NAMALWA (cell line): ENCODE results near the gene SGMS1.
"Not testable (repeated sequence)": the region's sequence is repeated elsewhere in the genome, so short reads cannot be mapped to it uniquely, and the experiment has no call there.

Experiments
- DNase-seq: peaks from one replicate; pipeline ENCODE4 v3.0.0-alpha.2; 2015; ENCODE audit warnings: low spot score

SGMS1 gene

DNA sequence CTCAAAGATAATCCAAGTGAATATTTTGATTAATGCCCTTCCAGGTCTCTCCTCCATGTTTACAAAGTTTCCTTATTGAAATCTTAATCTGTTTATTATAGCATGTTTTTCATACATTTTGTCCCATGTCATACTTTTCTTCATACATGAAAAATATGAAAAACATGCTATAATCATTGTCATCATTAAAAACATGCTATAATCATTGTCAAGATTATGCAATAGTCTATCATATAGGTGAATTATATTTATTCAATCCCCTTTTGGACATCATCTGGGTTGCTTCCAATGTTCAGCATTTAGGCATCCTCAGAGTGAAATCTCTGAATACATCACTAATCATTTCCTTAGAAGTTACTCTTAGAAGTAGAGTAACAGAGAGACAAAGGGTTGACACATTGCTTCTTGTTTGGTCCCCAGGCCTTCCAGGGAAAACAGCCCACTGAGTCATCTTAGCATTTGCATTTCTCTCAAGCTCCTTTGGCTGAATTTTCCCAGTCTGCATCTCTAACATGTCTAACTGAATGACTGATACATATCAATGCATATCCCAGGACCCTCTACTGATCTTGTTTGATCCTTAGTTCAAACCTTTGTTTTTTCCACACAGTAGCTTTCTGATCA is 87.0 kb downstream of the SGMS1 start:
- no peak for DNase-seq

DNA sequence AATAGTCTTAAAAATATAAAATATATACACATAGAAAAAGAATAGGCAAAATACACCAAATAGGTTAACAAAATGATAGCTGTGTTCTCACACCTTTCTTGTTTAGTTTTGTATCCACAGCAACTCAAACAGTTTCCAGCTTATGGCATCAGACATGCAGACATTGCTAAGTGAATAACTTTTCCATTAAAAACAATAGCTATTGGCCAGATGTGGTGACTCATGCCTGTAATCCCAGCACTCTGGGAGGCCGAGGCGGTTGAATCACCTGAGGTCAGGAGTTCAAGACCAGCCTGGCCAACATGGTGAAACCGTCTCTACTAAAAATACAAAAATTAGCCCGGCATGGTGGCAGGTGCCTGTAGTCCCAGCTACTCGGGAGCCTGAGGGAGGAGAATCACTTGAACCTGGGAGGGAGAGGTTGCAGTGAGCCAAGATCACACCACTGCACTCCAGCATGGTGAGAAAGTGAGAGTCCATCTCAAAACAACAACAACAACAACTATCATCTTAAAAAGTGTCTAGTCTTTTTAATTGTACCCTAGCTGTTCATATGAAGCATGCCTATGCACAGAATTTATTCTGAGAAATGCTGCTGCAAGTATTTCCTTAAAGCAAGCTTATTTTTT is 88.9 kb downstream of the SGMS1 start:
- DNase-seq = not testable (repeated sequence)

DNA sequence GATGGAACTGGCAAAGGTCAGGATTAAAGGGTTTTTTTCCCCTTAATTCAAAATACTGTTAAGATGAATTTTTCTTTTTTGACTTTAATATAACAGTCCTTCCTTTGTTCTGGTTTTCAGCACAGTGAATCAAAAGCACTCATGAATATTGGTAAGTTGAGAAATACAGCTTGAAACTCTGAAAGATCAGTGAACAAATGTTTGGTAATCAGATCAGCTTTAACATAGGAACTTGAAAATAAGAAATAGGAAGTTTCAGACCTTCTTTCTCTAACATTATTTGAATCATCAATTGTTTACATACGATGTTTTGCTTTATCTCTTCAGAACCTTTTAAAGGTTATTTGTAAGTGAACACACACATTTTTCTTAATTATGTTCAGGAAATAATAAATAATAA is 90.5 kb downstream of the SGMS1 start:
- no peak for DNase-seq

DNA sequence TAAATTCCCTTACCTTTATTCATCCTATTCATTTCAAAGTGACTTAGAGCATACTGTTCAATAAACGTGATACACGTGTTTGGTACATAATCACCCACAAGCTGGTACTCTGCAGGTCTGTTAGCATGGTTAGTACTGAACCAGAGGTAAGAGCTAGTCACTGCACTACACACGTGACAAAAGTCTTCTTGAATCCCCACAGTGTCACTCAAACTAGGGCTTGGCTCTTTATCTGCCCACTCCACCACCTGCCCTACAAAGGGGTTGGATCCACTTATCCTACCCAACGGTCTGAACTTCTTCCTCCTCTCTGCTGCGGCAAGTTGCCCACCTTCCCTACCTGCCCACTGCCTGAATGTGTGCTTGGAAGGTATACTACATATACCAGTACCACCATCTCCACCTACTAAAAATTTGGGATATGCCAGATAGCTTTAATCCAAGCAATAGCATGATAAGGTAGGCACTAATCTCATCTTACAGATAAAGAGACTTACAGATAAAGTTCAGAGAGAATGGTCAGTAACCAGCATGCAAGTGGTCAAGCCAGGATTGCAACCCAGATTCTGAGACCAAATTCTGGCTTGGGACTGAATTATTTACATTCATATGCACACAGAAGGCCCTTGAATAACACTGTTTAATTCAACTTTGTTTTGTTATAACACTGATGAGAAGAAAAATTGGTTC is 92.2 kb downstream of the SGMS1 start:
- DNase-seq = no peak

DNA sequence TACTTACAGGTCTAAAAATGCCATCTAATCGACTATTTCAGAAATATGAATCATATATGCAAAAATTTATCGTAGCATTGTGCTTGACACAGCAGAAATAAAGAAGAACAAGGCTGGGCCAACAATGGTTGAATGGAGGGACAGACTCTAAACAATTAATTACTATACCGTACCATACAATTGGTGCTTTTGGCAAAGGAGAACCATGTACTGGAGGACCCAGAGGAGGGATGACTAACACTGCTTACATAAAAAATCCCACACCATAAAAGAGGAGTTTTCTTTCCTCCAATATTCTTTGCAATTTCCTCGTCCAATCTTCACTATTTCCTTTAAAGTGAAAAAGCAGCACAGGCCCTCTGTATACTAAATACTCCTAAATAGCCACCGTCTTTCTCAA is 94.1 kb downstream of the SGMS1 start:
- no peak for DNase-seq

DNA sequence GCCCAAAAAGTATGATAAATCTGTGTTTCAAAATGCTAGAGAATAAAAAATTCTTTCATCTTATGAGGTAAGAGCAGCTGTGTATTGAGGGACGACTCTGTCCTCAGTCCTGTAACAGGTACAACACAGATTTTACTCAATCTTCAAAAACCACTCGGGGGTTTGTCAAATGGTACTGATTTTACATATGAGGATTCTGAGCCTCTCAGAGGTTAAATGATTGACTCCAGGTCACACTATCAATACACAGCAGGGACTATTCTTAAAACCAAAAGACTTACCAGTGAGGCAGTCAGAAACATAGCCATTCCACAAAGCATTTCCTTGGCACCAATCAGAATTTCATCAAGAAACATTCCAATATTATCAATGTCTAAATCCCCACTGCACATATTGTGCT is 95.5 kb downstream of the SGMS1 start:
- DNase-seq = no peak

DNA sequence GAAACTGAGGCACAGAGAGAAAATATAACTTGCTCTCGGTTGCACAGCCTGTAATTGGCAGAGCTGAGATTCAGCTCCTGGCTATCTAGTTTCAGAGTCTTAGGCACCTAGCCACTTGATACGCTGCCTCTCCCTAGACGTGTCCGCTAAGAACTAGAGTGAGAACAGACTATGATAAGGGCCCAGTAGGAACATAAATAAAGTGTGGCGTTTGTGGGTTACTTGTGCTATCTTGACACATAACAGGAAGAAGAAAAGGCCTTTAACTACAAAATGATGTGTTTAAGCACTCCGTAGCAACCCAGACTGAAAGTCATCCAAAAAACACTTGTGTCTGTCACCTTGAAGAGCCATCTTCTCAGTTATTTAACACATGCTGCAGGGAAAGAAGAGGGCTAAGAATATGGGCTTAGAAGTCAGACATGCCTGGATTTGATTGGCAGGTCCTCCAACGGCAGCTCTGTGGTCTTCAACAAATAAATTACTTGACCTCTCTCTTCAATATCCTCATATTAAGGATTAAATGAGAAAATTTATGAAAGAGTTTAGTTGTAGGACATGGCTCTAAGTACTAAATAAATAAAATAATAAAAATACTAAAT is 96.2 kb downstream of the SGMS1 start:
- DNase-seq = no peak

DNA sequence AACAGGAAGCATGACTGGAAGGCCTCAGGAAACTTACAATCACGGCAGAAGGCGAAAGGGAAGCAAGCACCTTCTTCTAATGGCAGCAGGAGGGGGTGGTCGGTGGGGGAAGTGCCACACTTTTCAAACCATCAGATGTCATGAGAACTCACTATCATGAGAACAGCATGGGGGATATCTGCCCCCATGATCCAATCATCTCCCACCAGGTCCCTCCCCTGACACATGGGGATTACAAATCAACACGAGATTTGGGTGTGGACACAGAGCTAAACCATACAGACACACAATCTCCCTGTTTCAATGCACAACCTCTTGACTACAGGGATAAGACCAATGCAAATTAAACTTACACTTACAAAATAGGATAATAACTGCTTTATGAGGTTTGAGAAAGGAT is 97.6 kb downstream of the SGMS1 start:
- no peak for DNase-seq

DNA sequence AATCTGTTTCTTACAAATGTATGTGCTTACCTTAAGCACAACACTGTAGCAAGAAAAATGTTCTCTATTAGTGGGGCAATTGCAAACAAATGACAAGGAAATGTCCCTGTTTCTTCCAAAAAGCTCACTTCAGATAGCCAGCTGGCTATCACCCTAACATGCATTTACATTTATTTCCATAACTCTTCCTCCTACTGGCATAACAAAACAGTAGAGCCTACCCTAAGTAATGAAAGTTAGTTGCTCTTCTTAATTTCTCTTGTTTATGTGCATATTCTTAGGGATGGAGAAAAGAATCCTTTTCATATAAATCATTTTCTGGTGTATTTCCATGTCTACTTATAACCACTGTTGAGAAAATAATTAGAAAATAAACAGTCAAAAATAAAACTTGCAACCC is 100.4 kb downstream of the SGMS1 start:
- DNase-seq = no peak

DNA sequence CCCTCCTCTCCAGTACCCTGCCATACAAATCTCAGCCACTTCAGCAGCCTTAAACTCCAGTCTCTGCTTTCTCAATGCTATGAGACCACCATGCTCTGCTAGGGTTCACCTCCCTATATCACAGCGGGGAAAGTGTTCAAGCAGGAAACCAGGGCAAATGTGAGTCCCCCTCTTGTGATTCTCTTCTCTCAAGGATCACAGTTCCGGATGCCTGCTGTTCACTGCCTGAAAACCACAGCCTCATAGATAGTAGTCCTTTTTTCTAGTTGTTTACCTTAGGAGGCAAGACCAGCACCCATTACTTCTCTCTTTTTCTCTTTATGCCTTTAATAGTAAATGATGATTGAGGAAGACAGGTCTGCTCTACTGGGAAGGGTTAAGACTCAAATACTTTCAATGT is 100.8 kb downstream of the SGMS1 start:
- DNase-seq = no peak

DNA sequence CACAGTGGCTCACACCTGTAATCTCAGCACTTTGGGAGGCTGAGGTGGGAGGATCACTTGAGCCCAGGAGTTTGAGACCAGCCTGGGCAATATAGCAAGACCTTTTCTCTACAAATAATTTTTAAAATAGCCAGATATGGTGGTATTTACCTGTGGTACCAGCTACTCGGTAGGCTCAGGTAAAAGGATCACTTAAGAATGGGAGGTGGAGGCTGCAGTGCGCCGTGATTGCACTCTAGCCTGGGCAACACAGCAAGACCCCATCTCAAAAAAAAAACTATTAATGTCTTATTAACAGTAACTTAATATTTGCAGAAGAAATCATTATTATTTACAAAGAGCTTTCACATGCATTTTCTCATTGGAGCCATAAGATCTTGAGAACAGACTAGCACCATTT is 103.6 kb downstream of the SGMS1 start:
- no peak for DNase-seq

DNA sequence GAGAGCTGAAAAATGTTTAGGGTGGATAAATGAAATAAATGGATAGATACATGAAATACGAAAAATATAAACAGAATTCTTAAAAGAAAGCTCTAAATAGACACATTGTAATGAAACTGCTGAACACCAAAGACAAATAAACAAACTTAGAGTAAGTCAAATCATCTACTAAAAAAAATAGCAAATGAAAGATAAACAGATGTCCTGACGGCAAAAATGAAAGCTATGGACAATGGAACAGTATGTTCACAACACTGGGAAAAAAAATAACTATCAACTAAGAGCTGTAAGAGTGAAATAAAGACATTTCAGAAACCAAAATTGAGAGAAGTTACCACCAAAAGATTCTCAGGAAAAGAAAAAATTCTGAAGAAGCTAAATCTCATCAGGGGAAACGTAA is 106.1 kb downstream of the SGMS1 start:
- DNase-seq = no peak

DNA sequence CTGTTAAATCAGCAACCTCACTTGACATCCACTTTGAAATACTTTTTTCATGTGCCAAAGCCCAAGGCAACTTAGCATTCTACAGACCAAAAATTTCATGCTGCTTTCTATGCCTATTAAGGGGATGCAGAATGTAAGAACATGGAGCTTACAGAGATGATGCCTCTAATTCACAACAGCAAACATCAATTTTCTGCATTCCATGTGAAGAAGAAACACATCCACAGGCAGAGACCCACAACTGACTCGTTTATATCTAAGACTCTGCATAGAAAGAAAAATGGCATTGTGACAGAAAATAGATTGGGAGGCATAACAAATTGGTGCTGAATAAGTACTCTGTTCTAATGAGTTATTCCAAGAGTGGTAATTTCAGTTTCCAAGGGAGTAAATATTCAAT is 107.6 kb downstream of the SGMS1 start:
- DNase-seq = no peak

DNA sequence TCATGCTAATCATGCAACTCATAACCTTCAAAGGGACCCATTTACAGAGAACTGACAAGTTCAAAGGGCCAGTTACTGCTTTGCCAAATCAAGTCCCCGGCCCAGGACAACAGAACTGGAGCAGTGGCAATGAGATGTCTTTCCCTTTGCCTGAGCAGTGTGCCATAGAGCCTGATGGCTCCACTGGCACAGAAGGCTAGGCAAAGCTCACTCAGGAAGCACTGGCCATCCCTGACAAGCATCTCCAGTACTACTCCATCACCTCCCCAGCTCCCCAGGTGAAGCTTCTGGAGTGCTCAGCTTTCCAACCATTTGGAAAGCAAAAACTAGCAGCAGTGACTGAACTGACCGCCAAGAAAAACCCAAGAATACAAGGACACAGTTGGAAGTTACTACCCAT is 108.3 kb downstream of the SGMS1 start:
- DNase-seq = no peak

DNA sequence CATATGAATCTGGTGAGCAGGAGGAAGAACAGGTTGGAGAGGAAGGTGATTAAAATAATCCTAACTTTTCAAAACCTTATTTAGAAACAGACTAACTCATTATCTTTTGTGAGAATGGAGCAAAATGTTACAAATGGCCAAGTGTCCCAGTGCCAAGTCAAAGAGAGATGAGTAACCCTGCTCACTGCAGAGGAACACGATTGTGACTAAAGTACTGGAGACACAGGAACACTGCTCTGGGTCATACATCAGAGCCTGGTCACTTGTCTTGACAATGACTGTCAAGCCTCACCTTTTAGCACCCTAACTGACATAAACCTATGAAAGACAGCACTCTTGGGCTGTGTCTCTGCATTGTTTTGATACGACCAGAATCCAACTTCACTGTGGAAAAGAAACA is 108.8 kb downstream of the SGMS1 start:
- no peak for DNase-seq

DNA sequence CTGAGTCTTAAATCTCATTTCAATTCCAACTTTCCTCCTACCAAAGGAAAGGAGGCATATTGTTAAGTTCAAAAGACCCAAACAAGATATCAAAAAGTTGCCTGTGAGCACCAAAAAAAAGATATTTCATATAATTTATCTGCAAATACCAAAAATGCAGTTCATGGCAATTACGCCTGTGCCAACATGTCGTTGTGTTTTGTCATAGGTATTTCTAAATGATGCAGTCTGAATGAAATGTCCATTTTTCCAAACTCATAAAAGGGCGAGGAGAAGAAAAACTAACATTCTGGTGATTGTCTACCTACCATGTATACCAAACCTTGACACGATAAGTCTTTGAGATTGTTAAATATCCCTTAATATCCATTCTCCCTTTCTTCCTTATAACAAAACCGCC is 109.8 kb downstream of the SGMS1 start:
- no peak for DNase-seq

DNA sequence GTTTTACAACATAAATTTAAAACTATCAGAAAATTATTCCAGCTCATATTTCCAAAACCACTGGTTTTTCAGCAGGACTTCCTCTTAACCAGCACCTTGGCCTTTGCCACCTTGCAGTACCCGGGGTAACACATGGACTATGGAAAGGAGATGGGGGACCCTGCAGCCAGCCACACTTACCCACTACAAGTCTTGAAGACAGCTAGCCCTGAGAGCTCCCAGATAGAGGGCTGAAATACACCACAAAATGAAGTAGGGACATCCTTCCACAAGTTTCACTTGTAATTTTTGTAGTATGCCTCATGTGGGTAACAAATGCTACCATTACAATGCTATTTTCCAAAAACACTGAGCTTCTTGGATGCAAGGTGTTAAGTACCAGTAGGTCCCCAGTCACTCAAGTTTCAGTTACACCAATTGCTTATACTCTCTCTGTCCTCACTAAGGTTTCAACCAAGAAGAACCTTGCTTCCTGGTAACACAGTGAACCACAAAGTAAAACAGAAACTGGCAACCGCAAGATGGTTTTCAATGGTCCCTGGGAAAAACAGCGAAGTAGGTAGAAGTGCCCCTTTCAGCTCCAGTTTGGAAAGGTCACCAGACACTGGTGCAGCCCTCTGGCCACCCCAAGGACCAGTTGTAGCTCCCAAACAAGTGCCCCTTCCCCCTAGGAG is 110.9 kb downstream of the SGMS1 start:
- DNase-seq = no peak

DNA sequence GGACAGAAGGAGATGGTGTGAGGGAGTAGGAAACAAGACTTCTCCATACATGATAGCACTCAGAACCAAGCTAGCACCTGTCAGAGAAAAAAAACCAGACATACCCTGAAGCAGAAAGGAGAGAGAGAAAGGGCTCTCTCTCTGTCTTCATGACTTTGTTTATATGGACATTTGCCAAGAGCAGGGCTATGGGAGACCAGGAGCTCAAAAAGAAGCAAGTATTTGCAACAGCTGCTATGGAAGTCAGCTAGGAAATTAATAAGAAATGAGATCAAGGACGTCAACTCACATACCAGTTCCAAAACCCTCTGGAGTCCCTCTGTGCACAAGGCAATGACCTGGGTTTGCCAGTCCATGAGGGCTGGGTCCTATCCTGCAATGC is 111.6 kb downstream of the SGMS1 start:
- no peak for DNase-seq

DNA sequence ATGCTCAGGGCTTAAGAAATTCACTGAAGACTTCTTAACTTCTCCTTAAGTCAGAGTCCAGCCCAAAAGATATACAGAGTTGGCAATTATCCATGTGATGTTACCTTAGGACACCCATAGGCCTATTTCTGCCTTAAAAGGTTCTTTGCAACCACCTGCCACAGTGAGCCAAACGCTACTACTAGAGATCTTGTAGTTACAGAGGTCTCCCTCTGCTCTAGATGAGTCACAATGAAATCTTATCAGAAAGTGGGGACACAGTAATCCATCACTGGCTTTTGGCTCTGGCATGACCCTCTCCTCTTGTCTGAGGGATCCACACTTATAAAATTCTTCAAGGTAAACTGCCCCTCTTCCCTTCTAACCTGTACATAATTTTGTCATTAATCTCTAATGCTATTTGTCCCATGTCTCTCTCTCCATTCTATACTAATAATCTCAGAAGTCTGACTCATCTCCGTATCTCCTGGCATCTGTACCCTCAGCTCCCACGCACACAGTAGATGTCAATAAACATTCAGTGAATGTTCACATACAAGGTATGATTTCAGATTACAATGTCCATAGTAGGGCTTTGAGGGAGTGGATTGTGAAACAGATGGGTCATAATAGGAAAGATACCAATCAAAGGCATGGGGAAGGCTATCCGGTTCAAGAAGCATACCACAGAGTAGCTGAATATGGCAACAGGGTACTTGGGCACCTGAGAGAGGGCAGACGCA is 112.1 kb downstream of the SGMS1 start:
- no peak for DNase-seq

DNA sequence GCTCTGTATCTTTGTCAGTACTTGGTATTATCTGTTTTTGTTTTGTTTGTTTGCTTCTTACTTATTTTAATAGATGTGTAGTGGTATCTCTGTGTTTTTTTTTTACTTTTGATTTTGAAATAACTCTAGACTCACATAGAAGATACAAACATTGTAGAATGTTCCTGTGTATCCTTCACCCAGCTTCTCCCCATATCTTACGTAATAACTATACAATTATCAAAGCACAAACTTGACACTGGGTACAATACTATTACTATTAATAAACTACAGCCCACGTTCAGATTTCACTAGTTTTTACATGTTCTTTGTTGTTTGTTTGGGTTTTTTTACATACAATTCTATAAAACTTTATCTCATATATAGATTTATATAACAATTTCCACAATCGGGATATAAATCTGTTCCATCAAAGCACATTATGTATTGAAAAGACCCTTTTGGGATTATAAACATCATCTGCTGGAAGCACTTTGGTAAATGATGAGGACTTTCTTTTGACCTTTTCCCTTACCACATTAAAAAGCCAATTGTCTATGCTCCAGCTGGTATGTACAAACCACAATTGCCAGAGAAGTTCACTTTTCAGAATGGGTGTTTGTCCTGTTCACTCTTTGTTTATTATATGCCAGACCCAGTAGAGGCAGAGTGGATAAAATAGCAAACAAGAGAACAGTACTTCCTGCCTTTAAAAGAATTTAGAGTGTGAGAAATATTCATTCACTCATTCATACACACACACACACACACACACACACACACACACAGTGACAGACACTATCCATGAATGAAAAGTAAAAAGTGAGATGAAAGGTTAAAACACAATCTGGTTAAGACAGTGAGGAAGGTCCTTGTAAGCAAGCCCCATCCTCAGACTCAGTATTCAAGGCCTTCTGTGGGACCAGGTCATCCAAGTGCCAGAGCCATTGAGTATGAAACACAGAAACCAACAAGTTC is 113.0 kb downstream of the SGMS1 start:
- no peak for DNase-seq
